Measurements from ENCODE around the gene CCNI2.

CCNI2 gene

DNA sequence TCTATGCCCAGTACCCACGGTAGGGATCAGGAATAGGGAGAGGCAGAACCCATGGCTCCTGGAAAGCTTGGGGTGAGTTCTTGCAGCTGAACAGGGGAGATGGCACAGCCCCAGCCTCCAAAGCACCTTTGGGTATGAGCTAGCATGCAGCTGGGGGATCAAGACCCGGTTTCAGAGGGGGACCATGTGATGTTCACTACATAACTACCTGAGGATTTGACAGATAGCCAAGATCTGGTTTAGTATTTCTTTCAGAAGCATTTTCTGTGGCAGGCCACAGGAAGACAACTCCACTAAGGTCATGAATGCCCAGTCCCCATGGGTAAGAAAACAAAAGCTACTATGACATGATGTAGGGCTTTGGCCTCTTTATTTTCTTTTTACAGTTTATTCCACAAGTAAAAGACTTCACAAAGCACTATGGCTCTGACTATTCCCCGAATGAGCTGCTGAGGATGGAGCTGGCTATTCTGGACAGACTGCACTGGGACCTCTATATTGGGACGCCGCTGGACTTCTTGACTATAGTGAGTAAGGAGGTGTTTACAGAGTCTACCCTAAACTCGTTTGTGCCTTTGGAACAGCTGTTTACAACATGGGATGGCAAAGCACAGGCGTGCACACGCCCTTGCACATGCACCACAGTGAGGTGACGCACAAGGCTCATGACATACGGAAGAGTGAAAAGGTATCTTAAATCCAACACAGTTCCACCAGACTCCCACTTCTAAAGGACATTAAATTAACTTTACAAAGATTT lies 3.4 kb downstream of the CCNI2 start:
- DNase-seq: no peak

DNA sequence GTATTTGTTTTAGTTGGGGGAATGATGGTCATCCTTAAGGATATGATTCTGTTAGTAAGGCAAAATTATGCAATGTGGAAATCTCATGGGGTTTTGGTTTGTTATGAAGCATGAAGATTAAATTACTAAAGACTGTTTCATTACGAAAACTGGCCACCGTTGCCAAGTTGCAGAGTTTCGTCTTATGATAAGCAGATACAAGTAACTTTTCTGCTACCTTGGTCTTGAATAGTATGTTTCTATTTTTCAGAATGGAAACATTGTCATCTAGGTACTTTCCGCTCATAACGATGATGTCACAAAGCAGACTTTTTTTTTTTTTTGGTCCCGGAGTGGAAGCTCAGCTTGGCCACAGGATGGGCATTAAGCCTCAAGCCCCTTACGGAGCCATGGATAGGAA lies 4.2 kb downstream of the CCNI2 start:
- peak; percentile 76 for DNase-seq

DNA sequence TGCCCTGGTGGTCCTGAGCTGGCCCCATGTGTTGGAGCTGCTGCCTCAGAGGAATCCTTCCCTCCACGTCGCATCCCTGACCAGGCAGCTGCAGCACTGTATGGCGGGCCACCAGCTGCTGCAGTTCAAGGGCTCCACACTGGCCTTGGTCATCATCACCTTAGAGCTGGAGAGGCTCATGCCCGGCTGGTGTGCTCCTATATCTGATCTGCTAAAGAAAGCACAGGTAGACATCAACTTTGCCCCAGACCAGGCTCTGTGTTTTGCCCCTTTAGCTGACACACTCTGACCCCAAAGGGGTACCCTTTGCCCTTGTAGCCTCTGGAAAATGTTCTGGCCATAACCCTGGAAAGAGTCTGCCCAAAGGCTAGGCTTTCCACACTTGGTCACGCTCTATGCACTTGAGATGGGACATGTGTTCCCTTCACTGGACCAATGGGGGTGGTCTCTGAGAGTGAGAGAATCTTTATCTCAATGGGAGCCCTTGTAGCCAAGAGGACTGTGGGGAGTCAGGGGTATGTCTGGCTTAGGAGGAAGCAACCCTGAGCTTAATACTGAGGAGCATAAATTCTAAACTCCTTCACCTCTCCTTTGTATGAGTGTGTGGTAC lies 4.8 kb downstream of the CCNI2 start:
- no peak for DNase-seq

DNA sequence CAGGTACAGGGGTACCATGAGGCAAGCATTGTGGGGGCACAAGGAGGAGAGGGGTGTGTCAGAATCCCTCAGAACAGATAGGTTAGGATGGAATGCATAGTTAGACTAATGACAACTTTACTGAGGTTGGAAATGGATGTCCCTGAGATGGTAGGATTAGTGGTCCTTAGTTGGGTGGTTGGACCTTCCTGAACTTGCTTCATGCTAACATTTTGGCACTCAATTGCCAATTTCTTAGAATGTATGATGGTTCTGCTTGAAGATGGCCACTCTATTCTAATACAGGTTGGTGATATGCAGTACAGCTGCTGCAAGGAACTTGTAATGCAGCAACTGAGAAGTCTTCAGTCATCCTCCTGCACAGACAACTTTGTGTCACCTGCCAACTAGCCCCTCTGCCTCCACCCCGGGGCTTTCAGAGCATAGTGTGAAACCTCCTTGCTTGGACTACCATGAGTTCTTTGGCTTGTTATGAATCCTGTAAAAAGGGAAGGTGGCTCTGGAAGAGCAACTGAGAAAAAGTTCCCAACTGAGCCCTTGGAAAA lies 5.4 kb downstream of the CCNI2 start:
- DNase-seq: no peak

DNA sequence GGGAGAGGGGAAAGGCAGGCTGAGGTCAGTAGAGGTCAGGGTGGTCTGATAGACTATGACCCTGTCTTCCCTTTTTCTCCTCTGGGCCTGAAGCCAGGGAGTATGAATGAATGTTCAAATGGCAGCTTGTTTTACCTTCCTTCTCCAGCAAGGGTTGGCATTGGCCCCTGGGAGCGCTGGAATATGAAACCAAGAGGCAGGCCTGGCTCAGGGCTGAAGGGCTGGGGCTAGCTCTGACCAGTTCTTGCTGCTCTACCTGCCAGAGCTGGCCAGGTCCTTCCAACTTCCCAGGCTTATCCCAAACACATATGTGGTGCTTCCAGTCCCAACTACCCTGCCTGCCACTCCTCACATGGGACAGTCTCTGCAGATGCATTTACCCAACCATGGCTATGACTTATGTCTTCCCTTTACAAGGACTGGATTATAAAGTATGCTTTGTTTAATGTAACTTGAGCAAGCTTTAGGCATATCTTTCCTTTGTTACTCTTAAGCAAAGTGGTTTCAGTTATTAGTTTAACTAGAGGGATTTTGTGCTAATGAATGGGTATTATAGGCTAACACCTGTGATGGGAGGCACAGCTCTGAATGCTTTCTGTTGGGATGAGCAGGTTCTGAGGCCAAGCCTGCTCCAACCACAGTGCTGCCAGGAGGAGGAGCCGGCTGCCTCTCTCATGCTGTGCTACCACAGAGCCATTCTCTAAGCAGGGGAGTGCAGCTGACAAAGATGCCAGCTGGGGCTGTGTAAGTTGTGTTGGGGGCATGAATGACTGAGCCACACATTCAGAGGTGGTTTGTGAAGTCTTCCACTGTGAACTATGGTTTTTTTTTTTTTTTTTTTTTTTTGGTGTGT lies 6.1 kb downstream of the CCNI2 start:
- DNase-seq: peak; percentile 18

DNA sequence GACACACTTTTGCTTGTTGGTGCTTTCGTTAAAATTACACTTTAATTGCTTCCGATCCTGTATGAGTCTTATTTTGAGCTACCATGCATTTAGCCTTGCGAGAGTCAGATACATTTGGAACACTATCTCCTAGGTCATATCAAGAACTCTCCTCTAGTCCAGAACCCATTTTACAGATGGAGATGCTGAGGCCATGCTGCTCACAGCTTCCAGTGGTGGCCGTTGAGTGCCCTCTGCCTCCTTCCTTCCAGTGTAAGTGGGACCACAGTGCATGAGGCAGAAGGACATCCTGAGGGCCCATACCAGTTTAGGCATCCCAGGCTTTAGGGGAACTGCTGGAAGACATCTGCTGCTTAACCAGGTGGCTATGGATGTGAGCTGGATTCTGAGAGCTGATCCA lies 6.9 kb downstream of the CCNI2 start:
- DNase-seq: no peak

DNA sequence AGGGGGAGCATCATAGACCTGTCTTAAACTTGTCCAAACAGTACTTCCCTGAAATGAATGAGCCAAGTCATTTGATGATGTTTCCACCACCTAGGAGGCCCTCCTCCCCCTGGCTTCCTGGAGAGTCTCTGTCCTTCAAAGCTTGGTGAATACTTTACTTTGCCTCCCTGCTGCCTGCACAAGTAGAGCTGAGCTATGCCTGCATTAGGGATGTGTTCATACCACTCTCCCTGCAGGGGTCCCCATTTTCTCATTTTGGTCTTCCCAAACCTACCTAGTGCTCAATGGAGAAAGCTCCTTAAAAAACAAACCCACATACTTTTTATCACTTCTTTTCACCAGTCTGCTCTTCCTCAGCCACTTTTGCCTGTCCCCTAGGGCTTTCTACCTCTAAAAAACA lies 7.7 kb downstream of the CCNI2 start:
- DNase-seq: no peak

DNA sequence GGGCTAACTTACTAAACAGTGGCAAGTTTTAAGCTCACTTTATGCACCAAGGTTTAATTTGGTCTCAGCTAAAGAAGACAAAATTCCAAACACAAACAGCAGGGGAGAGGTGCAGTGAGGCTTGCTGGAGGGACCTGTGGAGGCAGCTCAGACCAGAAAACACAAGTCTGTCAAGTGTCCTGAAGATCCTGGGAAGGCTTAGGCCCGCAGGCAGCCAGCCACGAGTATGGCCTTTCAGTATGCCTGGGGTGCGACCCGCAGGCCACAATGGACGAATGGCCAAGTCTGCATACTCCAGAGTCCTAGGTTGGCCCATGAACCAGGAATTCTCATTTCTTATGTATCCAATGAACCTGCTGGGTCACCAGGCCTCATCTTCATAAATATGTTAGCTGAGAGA lies 9.3 kb downstream of the CCNI2 start:
- DNase-seq: no peak

DNA sequence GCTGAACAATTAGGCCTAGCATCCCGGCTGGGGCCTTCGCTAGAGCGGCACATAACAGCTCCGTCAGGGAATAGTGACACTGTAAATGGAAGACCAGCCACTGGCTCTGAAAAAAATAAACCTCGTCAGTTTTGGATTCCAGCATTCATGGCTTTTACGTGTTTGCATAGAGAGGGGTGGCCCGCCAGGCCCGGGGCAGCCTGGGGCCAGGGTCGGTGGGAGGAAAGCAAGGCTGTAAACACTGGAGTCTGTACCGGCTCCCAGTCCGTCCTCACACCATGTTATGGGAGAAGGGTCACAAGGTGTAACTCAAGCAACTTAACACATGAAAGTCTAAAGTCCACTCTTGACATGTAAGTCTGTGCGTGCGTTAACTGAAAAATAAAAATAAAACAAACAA lies 11.2 kb downstream of the CCNI2 start:
- DNase-seq: no peak

DNA sequence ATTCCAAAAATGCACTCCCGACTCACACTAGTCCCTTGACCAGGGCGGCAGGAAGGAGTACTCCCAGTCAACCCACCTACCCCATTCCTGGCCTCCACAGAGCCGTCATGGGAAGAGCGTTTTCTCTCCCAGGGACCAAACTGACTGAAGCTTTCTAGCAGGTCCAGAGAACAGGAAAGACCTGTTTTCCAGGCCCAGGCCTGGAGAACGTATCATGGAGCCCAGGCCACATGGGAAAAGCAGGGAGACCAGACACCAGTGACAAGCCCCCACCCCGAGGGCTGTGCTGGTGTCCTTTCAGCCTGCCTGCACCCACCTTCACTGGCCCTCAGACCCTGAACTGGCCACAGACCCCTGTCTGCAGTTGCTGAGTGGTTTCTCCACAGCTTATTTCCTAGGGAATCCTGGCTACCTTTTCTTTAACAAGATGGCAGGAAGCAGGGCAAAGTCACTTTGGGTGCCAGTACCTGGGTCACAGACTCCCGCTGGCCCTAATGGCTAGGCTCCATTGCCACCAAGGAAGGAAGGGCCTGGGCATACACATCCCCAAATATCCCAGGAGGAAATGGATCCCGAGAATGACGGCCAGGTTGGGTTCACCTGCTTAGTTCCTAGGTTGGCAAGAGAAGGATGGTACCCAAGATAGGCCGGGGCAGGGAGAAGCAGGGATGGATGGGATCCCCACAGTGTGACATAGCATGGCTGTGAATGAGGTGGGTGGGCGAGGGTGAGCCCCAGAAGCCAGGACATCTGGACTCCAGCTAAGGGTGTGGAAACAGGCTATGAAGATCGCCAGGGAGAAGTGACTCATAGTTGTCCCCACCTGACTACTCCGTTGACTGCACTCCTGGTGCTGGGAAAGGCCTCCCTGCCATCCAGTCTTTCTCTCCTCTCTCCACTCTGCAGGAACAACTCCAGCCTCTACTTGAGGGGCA lies 12.2 kb downstream of the CCNI2 start:
- DNase-seq: no peak

DNA sequence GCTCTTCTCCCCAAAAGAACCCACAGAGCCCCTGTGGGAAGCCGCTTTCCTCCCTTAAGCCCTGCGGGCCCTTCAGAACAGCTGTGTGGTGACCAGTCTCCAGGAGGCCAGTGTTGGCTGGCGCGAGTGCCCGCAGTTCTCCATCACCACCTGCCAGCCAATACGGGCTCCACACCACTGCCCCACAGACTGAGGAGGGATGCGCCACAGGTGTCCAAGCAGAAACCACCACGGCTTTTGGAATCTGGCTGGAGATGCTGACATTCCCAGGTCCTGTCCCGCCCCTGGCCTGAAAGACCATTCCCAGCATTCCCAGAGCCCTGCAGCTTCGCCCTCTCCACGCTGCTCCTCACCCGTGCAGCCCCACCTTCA lies 12.8 kb downstream of the CCNI2 start:
- no peak for DNase-seq

DNA sequence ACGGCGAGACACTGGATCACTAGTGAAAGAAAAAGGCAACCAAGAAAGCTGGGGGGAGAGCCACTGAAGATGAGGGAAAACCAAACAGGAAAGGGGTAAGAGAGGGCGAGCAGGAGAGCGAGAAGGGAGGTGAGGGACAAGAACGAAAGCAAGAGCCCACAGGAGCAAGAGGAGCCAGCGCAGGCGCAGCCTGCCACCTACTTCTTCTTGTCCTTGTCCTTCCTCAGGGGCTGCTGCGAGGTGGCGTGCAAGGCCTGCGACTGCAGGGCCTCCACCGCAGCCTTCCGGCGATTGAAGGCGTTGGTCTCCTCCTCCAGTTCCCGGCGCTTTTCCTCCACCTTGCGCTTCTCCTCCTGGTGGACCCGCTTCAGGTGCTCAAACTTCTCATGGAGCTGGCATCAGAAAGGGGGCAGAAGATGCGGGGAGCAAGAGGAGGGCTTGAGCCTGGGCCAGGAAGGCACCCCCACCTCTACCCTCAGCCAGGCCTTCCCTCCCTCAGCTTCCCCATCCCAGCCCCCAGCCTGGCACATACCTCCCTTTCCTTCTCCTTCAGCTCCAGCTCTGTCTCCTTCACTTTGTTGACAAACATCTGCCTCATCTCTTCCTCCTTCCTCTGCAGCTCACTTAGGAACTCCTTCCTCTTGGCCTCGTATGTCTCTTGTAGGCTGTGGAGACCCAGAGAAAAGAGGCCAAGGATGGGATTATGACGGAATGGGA lies 13.5 kb downstream of the CCNI2 start:
- no peak for DNase-seq

DNA sequence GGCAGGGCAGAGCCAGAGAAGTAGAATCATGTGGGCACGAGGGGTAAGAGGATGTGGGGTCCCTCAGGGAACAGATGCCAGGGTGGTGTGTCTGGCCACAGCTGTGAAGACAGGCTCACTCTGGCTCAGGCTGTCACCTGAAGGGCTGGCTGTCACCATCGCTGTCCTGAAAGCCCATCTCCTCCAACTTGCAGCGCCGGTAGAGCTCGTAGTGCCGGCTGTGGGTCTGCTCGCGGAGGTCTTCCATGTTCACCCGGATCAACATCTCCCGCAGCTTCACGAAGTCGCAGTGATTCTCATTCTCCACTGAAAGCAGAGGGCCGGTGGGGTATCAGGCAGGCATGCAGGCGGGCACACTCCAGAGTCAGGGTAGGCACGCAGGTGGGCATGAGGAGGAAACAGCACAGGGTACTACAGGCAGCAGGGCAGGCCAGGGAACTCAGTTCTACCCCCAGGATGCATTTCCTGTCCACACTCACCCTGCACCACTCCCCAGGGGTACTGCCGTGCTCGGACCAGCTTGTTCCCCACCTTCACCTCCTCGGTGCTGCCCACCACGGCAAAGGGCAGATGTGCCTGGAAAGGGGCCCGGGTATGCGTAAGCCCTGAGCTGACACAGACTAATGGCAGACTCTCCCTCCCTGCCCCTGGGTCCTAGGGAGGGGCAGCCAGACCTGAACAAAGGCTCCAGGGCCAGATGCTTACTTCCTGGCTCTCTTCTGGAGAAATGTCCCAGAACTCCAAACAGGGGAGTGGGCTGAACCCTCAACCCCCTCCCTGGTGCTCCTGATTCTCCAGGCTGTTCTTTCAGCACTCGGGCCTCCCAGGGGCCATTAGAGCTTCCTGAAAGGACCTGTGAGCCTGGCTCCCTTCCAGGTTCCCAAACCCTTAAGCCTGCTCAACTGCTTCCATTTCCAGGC lies 14.4 kb downstream of the CCNI2 start:
- no peak for DNase-seq

DNA sequence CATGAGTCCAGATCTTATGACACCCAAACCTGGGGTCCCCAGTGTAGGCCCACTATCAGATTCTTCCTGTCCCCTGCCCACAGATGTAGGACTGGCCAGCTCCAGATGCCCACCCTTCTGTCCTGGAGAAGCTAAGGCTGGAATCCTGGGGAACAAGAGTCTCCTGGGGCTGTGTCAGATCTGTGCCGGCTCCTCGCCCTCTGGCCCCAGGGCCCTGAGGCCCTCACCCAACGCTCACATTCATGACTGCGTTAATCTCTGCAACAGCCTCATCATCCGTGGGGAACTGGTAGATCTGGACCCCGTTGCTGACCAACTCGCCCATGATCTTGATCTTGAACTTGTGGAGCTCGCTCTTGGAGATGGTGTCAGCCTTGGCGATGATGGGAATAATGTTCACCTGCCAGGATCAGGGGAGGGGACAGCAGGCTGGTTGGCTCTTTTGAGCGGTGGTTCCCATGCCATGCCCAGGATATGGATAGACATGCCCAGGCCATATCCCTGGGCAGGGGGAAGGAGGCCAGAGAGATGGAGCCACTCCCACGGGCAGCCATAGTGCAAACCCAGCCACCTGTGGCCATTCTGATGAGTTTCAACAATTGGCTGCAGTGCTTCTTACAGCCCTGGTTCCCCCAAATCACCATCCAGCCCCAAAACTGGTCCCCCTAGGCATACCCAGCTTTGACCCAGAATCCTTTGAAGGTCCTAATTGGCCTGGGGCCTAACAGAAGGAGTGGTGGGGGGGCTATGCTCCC lies 15.2 kb downstream of the CCNI2 start:
- no peak for DNase-seq

DNA sequence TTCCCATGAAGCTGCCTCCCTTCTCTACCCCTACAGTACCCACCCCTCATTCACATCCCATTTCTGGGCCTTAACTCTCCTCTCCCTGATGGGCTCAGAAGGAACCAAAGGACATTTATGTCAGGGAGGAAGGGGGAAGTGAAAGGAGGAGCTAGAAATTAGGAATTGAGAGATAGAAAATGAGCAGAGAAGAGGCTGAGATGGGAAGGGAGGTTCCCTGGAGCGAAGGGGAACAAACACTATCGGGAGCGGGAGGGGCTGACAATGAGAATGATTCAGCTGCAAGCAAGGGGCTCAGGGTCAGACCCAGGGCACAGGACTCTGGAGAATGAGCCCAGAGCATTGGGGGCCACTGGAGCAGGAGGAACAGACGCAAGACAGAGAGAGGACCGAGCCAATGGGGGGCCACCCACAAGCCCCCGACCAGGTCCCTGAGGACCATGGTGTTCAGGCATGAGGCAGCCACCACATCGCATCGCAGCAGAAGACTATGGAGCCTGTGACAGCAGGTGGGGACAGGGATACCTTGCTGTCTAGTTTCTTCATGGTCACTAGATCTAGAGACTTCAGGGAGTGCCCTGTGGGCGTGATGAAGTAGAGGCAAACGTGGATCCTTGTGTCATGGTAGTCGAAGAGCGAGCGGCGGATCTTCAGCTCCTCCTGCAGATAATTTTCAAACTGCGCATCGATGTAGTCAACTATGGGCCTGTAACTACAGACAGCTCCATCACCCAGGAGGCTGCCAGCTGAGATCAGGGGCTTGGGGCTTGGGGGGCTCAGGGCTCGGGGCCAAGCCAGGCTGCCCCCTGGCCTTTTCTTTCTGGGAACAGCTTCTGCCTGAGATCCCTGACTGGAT lies 16.2 kb downstream of the CCNI2 start:
- no peak for DNase-seq

DNA sequence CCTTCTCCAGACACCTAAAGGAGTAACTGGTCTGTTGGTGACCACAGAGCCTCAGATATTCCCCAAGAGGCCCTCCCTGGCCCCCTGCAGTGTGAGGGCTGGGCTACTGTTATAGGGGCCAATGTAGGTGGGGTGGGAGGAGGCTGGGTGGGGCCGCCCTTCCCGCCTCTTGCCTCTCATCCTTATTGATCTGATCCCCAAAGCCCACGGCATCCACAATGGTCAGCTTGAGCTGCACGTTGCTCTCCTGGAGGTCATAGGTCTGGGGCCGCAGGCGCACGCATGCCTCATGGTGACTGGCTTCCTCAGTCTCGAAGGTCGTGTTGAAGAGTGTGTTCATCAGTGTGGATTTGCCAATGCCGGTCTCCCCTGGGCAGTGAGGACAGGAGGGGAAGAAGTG lies 16.8 kb downstream of the CCNI2 start:
- no peak for DNase-seq

DNA sequence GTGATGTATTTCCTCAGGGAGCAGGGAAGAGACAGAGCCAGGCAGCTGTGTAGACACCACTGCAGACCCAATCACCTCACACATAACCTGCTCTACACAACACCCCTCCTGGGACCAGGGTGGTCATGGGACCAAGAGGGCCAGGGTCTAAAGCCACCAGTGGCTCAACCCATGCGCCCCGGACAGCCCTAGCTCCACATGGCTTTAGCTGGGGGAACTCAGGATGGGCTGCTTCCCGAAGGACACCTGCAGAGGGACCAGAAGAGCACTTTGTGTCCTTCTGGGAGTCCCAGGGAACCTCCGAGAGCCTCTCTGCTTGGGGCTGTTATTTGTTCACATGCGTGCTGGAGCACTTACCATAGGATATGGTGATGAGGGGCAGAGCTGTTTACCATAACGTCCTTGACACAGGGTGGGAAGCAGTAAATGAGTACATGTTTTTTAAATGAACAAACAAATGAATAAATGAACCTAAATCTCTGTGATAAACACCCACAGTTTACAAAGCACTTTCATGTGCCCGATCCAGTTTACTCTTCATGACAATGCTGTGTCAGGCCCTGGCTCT lies 17.5 kb downstream of the CCNI2 start:
- no peak for DNase-seq

DNA sequence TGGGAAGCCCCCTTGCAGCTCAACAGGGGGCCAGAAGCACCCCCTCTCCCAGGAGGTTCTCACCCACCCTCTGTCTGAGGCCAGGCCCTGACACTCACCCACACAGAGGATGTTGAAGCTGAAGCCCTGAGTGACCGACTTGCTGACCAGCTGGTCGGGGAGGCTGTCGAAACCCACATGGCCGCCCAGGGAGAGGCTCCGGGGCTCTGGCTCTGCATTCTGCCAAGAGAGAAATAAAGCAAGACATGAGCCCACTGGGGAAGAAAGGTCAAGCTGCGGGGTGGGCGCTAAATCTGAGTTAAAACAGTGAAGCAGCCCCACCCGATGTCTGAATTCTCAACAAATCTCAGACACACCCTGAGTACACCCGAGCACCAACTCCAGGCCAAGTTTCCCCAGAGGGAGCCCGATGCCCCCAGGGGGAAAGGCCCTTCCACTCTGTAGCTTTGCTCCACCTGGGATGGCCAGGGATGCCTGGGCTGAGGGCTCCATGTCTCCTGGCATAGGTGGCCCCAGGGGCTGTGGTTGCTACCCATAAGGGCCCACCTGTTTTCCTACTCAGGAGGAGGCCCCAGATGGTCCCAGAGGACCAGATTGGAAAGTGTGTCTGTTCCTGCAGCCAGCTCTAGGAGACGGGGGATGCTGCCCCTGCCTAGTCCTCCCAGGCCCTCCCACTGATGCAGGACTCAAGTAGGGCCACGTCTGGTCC lies 18.2 kb downstream of the CCNI2 start:
- no peak for DNase-seq

Measured in activated CD4-positive, alpha-beta T cell treated with anti-CD3 and anti-CD28 coated beads, Interleukin-2, amount 50 U/mL, for 16 hours (primary cell).